Gastrocnemius medialis (tissue), 4 donors: ENCODE data around the gene BCR.

ENCODE experiments used
- POLR2A ChIP-seq, 2 donors: fragments of 450-650 bp; IDR thresholded peaks; one replicate each; pipeline ENCODE4 v1.6.1; 2017; ENCODE audit warnings: antibody characterized with exemption in 2 of 2, mild to moderate bottlenecking in 2 of 2, moderate library complexity in 2 of 2
- TF ChIP-seq, protein P1 (sequence below), 5 experiments: fragments of 450-650 bp in 3 of 5; fragments of 200-600 bp in 2 of 5; sonication (generic) in 2 of 5; IDR thresholded peaks in 4 of 5; conservative IDR thresholded peaks in 1 of 5; 1 replicate in 4 of 5; 2 replicates in 1 of 5; pipeline ENCODE4 v1.5.1; 2016 to 2019; ENCODE audit warnings: antibody characterized with exemption in 5 of 5, mild to moderate bottlenecking in 3 of 5, moderate library complexity in 3 of 5

- TF ChIP-seq, protein P1, sequence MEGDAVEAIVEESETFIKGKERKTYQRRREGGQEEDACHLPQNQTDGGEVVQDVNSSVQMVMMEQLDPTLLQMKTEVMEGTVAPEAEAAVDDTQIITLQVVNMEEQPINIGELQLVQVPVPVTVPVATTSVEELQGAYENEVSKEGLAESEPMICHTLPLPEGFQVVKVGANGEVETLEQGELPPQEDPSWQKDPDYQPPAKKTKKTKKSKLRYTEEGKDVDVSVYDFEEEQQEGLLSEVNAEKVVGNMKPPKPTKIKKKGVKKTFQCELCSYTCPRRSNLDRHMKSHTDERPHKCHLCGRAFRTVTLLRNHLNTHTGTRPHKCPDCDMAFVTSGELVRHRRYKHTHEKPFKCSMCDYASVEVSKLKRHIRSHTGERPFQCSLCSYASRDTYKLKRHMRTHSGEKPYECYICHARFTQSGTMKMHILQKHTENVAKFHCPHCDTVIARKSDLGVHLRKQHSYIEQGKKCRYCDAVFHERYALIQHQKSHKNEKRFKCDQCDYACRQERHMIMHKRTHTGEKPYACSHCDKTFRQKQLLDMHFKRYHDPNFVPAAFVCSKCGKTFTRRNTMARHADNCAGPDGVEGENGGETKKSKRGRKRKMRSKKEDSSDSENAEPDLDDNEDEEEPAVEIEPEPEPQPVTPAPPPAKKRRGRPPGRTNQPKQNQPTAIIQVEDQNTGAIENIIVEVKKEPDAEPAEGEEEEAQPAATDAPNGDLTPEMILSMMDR (IDR thresholded peaks at IDR 0.05 in 4 of 5, conservative IDR thresholded peaks at IDR 0.05 in 1 of 5), result no peak
- no peak for TF ChIP-seq POLR2A (IDR thresholded peaks at IDR 0.05)
Observed at GRCh38 chr22:23155143-23155542, 25.2 kb upstream of the BCR start.
